ENCODE results near the gene NSUN6. TPM values are rescaled to one million over a fixed set of nuclear protein-coding genes. Genes with fewer than 3 reads are reported as not detected.

The NSUN6 gene
- total RNA-seq, 1 experiment from 2014 or later, result 12.5 TPM

- H3K36me3 ChIP-seq (ENCODE audit: control insufficient read depth in 1 of 2, insufficient read depth in 2 of 2, low read length in 2 of 2), result no peaks in the 10 kb centered on the region
- H2AFZ ChIP-seq (ENCODE audit: low read depth, low read length, poor library complexity, severe bottlenecking), result no peak overlapping the region
- H3K4me1 ChIP-seq (ENCODE audit: control insufficient read depth in 1 of 2, insufficient read depth in 2 of 2, low read length in 2 of 2), result no peaks in the 10 kb centered on the region
- H3K9ac ChIP-seq (ENCODE audit: low read length), result no peak overlapping the region
- RAD21 ChIA-PET (ENCODE audit: low non-redundant PET in 1 of 2, low total read pairs in 2 of 2, uncharacterized antibody in 2 of 2, unreplicated experiment in 2 of 2), result no interaction called here
- DNase-seq (ENCODE audit: low read depth, low spot score), result no peak
- no peak for ATAC-seq
- no peak overlapping the region for H3K4me2 ChIP-seq (ENCODE audit: low read length)
- H4K20me1 ChIP-seq (ENCODE audit: insufficient read depth), result no peaks in the 10 kb centered on the region
- BruUV-seq (replicated peaks), result no TSS peak
- intact Hi-C loops (cut with micrococcal nuclease), result no loop called here
- H3K9me2 ChIP-seq (ENCODE audit: insufficient read depth), result no peaks in the 10 kb centered on the region
- no peak overlapping the region for H3K27ac ChIP-seq (ENCODE audit: low read depth, low read length)
- POLR2A ChIA-PET, result no interaction called here
- H3K27me3 ChIP-seq (ENCODE audit: insufficient read depth, low read length), result no peaks in the 10 kb centered on the region
- H3K4me3 ChIP-seq (replicated peaks in 1 of 2; ENCODE audit: low read depth in 1 of 2, low read length in 2 of 2), result no peak overlapping the region
- no peaks in the 10 kb centered on the region for H3K79me2 ChIP-seq (ENCODE audit: insufficient read depth, low read length)
- H3K9me3 ChIP-seq (ENCODE audit: control insufficient read depth in 1 of 2, insufficient read depth in 1 of 2, low read depth in 1 of 2, low read length in 2 of 2), result no peaks in the 10 kb centered on the region
- CTCF ChIA-PET, result no interaction called here
- TF ChIP-seq CTCF (IDR thresholded peaks at IDR 0.05 in 2 of 3, conservative IDR thresholded peaks at IDR 0.05 in 1 of 3; ENCODE audit: borderline replicate concordance in 1 of 3, insufficient read depth in 1 of 3, low read depth in 2 of 3, low read length in 2 of 3) (no peak), FOSL1 (IDR thresholded peaks at IDR 0.05; ENCODE audit: low read depth) (no peak), ZFX (IDR thresholded peaks at IDR 0.05) (no peak), SIN3A (IDR thresholded peaks at IDR 0.05; ENCODE audit: low read depth) (no peak)
Observed at GRCh38 chr10:18505456-18506118, 145.8 kb downstream of the NSUN6 start.

- no peaks in the 10 kb centered on the region for H3K9me2 ChIP-seq (ENCODE audit: insufficient read depth)
- no peak overlapping the region for H2AFZ ChIP-seq (ENCODE audit: low read depth, low read length, poor library complexity, severe bottlenecking)
- H3K9me3 ChIP-seq (ENCODE audit: control insufficient read depth in 1 of 2, insufficient read depth in 1 of 2, low read depth in 1 of 2, low read length in 2 of 2), result no peaks in the 10 kb centered on the region
- no peaks in the 10 kb centered on the region for H3K36me3 ChIP-seq (ENCODE audit: control insufficient read depth in 1 of 2, insufficient read depth in 2 of 2, low read length in 2 of 2)
- no TSS peak for BruUV-seq (replicated peaks)
- intact Hi-C loops (cut with micrococcal nuclease), result no loop called here
- no peaks in the 10 kb centered on the region for H3K27me3 ChIP-seq (ENCODE audit: insufficient read depth, low read length)
- ChIA-PET CTCF (no interaction called here), POLR2A (no interaction called here), RAD21 (ENCODE audit: low non-redundant PET in 1 of 2, low total read pairs in 2 of 2, uncharacterized antibody in 2 of 2, unreplicated experiment in 2 of 2) (no interaction called here)
- H3K4me1 ChIP-seq (ENCODE audit: control insufficient read depth in 1 of 2, insufficient read depth in 2 of 2, low read length in 2 of 2), result no peaks in the 10 kb centered on the region
- H3K4me3 ChIP-seq (replicated peaks in 1 of 2; ENCODE audit: low read depth in 1 of 2, low read length in 2 of 2), result no peak overlapping the region
- H3K9ac ChIP-seq (ENCODE audit: low read length), result no peak overlapping the region
- DNase-seq (ENCODE audit: low read depth, low spot score) (no peak), ATAC-seq (no peak)
- no peak for TF ChIP-seq JUND (IDR thresholded peaks at IDR 0.05)
- TF ChIP-seq MAX (IDR thresholded peaks at IDR 0.05), result no peak
- TF ChIP-seq POLR2AphosphoS5 (IDR thresholded peaks at IDR 0.05; ENCODE audit: low read depth, low read length), result no peak
- no peak for TF ChIP-seq POLR2A (IDR thresholded peaks at IDR 0.05; ENCODE audit: borderline replicate concordance, extremely low read depth, insufficient read depth, insufficient read length)
- no peak for TF ChIP-seq YY1 (IDR thresholded peaks at IDR 0.05; ENCODE audit: extremely low read depth, insufficient replicate concordance, low read depth, low read length)
- TF ChIP-seq CBX3 (IDR thresholded peaks at IDR 0.05; ENCODE audit: low read depth), result no peak
- no peak for TF ChIP-seq ZFX (IDR thresholded peaks at IDR 0.05)
- no peak for TF ChIP-seq ATF3 (IDR thresholded peaks at IDR 0.05)
- no peak for TF ChIP-seq CEBPB (IDR thresholded peaks at IDR 0.05; ENCODE audit: low read depth)
- no peak for TF ChIP-seq EGR1 (IDR thresholded peaks at IDR 0.05; ENCODE audit: low read depth)
- no peak for TF ChIP-seq EZH2 (IDR thresholded peaks at IDR 0.05)
- no peak for TF ChIP-seq RAD21 (IDR thresholded peaks at IDR 0.05; ENCODE audit: low read depth)
- no peak for TF ChIP-seq SP1 (IDR thresholded peaks at IDR 0.05; ENCODE audit: low read depth)
- TF ChIP-seq EZH2phosphoT487 (IDR thresholded peaks at IDR 0.05; ENCODE audit: borderline replicate concordance), result no peak
- no peak for TF ChIP-seq SIN3A (IDR thresholded peaks at IDR 0.05; ENCODE audit: low read depth)
- no peak for TF ChIP-seq SRF (IDR thresholded peaks at IDR 0.05; ENCODE audit: low read depth)
- H3K4me2 ChIP-seq (ENCODE audit: low read length), result no peak overlapping the region
- no peak overlapping the region for H3K27ac ChIP-seq (ENCODE audit: low read depth, low read length)
- no peaks in the 10 kb centered on the region for H3K79me2 ChIP-seq (ENCODE audit: insufficient read depth, low read length)
- no peaks in the 10 kb centered on the region for H4K20me1 ChIP-seq (ENCODE audit: insufficient read depth)
Observed at GRCh38 chr10:18504161-18504560, 147.2 kb downstream of the NSUN6 start.
